HCT116 (cell line): ENCODE measurements around the gene CHRNG. TPM values are rescaled to one million over a fixed set of nuclear protein-coding genes. Genes with fewer than 3 reads are reported as not detected.
"Not testable (repeated sequence)": the region's sequence is repeated elsewhere in the genome, so short reads cannot be mapped to it uniquely, and the experiment has no call there.

Experiments
- ATAC-seq: fragments of 200-7000 bp; cut with Tn5 transposase; 2 replicates; pipeline ENCODE4 v1.9.1; 2020; ENCODE audit warnings: mild to moderate bottlenecking, moderate library complexity
- BruUV-seq: library from RNA; stranded (reverse); fragments of 400-500 nt; replicated peaks from 2 replicates; lab custom pipeline; 2021; lab: Mats Ljungman, UMichigan
- CTCF ChIA-PET: fragments of 300-600 bp; sonication (Branson Sonifier 250); formaldehyde crosslinking; loops from one replicate; lab custom pipeline; 2021; ENCODE audit warnings: antibody characterized with exemption; lab: Charles Lee
- POLR2A ChIA-PET: fragments of 300-600, 350-600 bp; sonication (Branson Sonifier 250); formaldehyde crosslinking; loops from one replicate; lab custom pipeline; 2021; ENCODE audit warnings: antibody characterized with exemption; lab: Charles Lee
- RAD21 ChIA-PET, 2 experiments: fragments of 300-600 bp; sonication (Branson Sonifier 250); formaldehyde crosslinking; loops; one replicate each; lab custom pipeline; 2023; ENCODE audit warnings: low total read pairs in 2 of 2; ENCODE audit not compliant: uncharacterized antibody in 2 of 2, unreplicated experiment in 2 of 2, low non-redundant PET in 1 of 2; lab: Charles Lee
- DNase-seq: peaks from one replicate; pipeline ENCODE4 v3.0.0-alpha.2; 2010; ENCODE audit warnings: low read depth, low spot score
- H2AFZ ChIP-seq: fragments of 200-600 bp; shearing (Covaris generic), sonication (generic); 2 replicates; pipeline ENCODE4 v1.6.1; 2017; ENCODE audit warnings: low read depth, mixed run types, mixed read lengths, antibody characterized with exemption, low read length; ENCODE audit not compliant: poor library complexity, severe bottlenecking
- H3K27ac ChIP-seq: 2 replicates; pipeline ENCODE4 v1.5.1; 2012; ENCODE audit warnings: low read depth, low read length
- H3K27me3 ChIP-seq: fragments of 200-600 bp; sonication (generic); 2 replicates; pipeline ENCODE4 v1.6.1; 2016; ENCODE audit warnings: mixed run types, low read length, mixed read lengths; ENCODE audit not compliant: insufficient read depth
- H3K36me3 ChIP-seq, 2 experiments: fragments of 200-500 bp in 1 of 2; fragments of 200-600 bp in 1 of 2; sonication (Bioruptor generic) in 1 of 2; sonication (generic) in 1 of 2; 2 replicates each; pipeline versions ENCODE4 v1.5.1 to v1.6.1; 2014 to 2016; ENCODE audit warnings: low read length in 2 of 2, inconsistent platforms in 1 of 2, mixed read lengths in 1 of 2, mixed run types in 1 of 2; ENCODE audit not compliant: insufficient read depth in 2 of 2, control insufficient read depth in 1 of 2
- H3K4me1 ChIP-seq, 2 experiments: fragments of 200-600 bp in 1 of 2; sonication (generic) in 1 of 2; 2 replicates each; pipeline versions ENCODE4 v1.5.1 to v1.6.1; 2012 to 2017; ENCODE audit warnings: low read length in 2 of 2, inconsistent platforms in 1 of 2, mild to moderate bottlenecking in 1 of 2, mixed read lengths in 1 of 2, mixed run types in 1 of 2, moderate library complexity in 1 of 2; ENCODE audit not compliant: insufficient read depth in 2 of 2, control insufficient read depth in 1 of 2
- H3K4me2 ChIP-seq: fragments of 200-600 bp; sonication (generic); 2 replicates; pipeline ENCODE4 v1.6.1; 2017; ENCODE audit warnings: mixed run types, low read length, mixed read lengths
- H3K4me3 ChIP-seq, 2 experiments: fragments of 200-600 bp in 1 of 2; sonication (generic) in 1 of 2; replicated peaks in 1 of 2; 2 replicates each; pipeline ENCODE4 v1.5.1; 2011 to 2016; ENCODE audit warnings: low read length in 2 of 2, control low read depth in 1 of 2, low read depth in 1 of 2, mild to moderate bottlenecking in 1 of 2, mixed read lengths in 1 of 2, mixed run types in 1 of 2
- H3K79me2 ChIP-seq: fragments of 200-600 bp; sonication (generic); 2 replicates; pipeline ENCODE4 v1.6.1; 2017; ENCODE audit warnings: mild to moderate bottlenecking, mixed run types, low read length, moderate library complexity, mixed read lengths; ENCODE audit not compliant: insufficient read depth
- H3K9ac ChIP-seq: fragments of 200-600 bp; sonication (generic); 2 replicates; pipeline ENCODE4 v1.6.1; 2016; ENCODE audit warnings: low read length, mixed read lengths
- H3K9me2 ChIP-seq: fragments of 200-600 bp; sonication (generic), shearing (Covaris generic); 2 replicates; pipeline ENCODE4 v1.6.1; 2017; ENCODE audit warnings: mixed run types, mild to moderate bottlenecking, moderate library complexity; ENCODE audit not compliant: insufficient read depth
- H3K9me3 ChIP-seq, 2 experiments: fragments of 200-500 bp in 1 of 2; fragments of 200-600 bp in 1 of 2; sonication (Bioruptor generic) in 1 of 2; sonication (generic) in 1 of 2; 2 replicates each; pipeline ENCODE4 v1.6.1; 2014 to 2017; ENCODE audit warnings: low read length in 2 of 2, mixed read lengths in 2 of 2, inconsistent platforms in 1 of 2, low read depth in 1 of 2, mild to moderate bottlenecking in 1 of 2, mixed run types in 1 of 2, moderate library complexity in 1 of 2; ENCODE audit not compliant: control insufficient read depth in 1 of 2, insufficient read depth in 1 of 2
- H4K20me1 ChIP-seq: fragments of 200-600 bp; sonication (generic), shearing (Covaris generic); 2 replicates; pipeline ENCODE4 v1.6.1; 2017; ENCODE audit warnings: mixed run types, mild to moderate bottlenecking, moderate library complexity; ENCODE audit not compliant: insufficient read depth
- EZH2phosphoT487 ChIP-seq: fragments of 200-600 bp; IDR thresholded peaks from 2 replicates; pipeline ENCODE4 v1.6.1; 2018; ENCODE audit warnings: antibody characterized with exemption, borderline replicate concordance
- SIN3A ChIP-seq: IDR thresholded peaks from 2 replicates; pipeline ENCODE4 v1.6.1; 2012; ENCODE audit warnings: low read depth
- ZNF274 ChIP-seq: fragments of 200-500 bp; sonication (Bioruptor generic); IDR thresholded peaks from 2 replicates; pipeline ENCODE4 v1.6.1; 2014; ENCODE audit warnings: mild to moderate bottlenecking, low read depth, low read length, inconsistent platforms
- intact Hi-C: fragments of 100-400 bp; cut with micrococcal nuclease; formaldehyde crosslinking; loops from 2 replicates; pipeline ENCODE4 v1.10.0; 2022
- total RNA-seq: library from RNA; stranded (reverse); gene quantifications from one replicate; pipeline ENCODE4 v1.2.1, GENCODE V29; 2021; ENCODE audit not compliant: unreplicated experiment
- TF ChIP-seq, protein P1 (sequence below): IDR thresholded peaks from 2 replicates; pipeline ENCODE4 v1.6.1; 2011; ENCODE audit warnings: mild to moderate bottlenecking, low read length, moderate library complexity; ENCODE audit not compliant: insufficient replicate concordance; ENCODE audit errors: extremely low read depth

Gene CHRNG
- total RNA-seq, 1 experiment from 2014 or later: not detected

DNA sequence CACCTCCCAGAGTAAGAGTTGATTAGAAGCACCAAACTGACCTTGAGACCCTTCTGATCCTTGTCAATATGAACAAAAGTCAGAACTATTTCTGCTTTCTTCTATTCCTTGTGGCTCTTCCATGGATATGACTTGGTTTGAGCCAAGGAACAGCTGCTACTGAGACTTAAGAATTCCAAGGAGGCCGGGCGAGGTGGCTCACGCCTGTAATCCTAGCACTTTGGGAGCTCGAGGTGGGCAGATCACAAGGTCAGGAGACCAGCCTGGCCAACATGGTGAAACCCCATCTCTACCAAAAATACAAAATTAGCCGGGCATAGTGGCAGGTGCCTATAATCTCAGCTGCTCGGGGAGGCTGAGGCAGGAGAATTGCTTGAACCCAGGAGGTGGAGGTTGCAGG, 31.0 kb downstream of the CHRNG start:
- DNase-seq, H3K9ac ChIP-seq, H3K79me2 ChIP-seq, H3K27me3 ChIP-seq, H4K20me1 ChIP-seq, H2AFZ ChIP-seq, H3K27ac ChIP-seq, RAD21 ChIA-PET, H3K4me3 ChIP-seq, intact Hi-C loops, BruUV-seq, ATAC-seq, H3K9me3 ChIP-seq, CTCF ChIA-PET, H3K4me2 ChIP-seq, H3K9me2 ChIP-seq: not testable (repeated sequence)
- peaks cover 13 to 37% of the 10 kb centered on the region in 2 experiments; a peak in 3 of 4 replicates for H3K36me3 ChIP-seq
- POLR2A ChIA-PET: interaction anchor here (0.6 kb wide), 1 partner anchor 161 kb away, joined by 3 read pairs; no protein-coding TSS in a partner anchor
- H3K4me1 ChIP-seq: peaks cover 15 to 23% of the 10 kb centered on the region in 2 experiments

DNA sequence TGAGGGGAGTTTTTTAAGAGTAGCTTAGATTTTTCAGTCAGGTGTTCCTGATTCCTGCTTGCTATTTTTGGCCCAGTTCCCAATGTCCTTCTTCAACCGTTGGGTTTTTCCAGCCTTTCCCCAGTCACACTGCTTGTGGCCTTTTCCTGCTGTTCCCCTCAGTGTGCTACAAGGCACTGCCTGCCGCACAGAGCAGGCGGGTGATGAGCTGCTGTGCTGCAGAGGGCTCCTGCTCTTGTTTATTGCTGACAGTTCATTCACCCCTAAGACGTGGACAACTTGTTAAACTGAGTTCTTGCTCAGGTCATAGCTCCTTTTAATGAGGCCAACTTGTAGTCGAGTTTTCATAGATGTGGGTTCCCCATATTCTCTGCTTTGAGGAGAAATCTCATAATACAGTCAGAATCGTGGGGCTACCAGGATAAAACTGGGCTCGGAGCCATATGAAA, 31.6 kb downstream of the CHRNG start:
- CTCF ChIA-PET: no interaction called here
- Histone ChIP-seq H3K9me2 (no peaks in the 10 kb centered on the region), H3K4me2 (no peak overlapping the region), H3K9ac (no peak overlapping the region), H3K27me3 (no peaks in the 10 kb centered on the region), H3K4me1 (peaks cover 15 to 23% of the 10 kb centered on the region in 2 experiments), H3K27ac (no peak overlapping the region), H3K9me3 (no peaks in the 10 kb centered on the region), H2AFZ (no peak overlapping the region), H4K20me1 (no peaks in the 10 kb centered on the region), H3K4me3 (no peak overlapping the region), H3K79me2 (no peaks in the 10 kb centered on the region), H3K36me3 (peaks cover 13 to 37% of the 10 kb centered on the region in 2 experiments; a peak in 3 of 4 replicates)
- BruUV-seq: no TSS peak
- DNase-seq (no peak), ATAC-seq (no peak)
- RAD21 ChIA-PET: no interaction called here
- POLR2A ChIA-PET: no interaction called here
- intact Hi-C loops: no loop called here
- no peak for TF ChIP-seq SIN3A
- no peak for TF ChIP-seq EZH2phosphoT487
- TF ChIP-seq, protein P1, sequence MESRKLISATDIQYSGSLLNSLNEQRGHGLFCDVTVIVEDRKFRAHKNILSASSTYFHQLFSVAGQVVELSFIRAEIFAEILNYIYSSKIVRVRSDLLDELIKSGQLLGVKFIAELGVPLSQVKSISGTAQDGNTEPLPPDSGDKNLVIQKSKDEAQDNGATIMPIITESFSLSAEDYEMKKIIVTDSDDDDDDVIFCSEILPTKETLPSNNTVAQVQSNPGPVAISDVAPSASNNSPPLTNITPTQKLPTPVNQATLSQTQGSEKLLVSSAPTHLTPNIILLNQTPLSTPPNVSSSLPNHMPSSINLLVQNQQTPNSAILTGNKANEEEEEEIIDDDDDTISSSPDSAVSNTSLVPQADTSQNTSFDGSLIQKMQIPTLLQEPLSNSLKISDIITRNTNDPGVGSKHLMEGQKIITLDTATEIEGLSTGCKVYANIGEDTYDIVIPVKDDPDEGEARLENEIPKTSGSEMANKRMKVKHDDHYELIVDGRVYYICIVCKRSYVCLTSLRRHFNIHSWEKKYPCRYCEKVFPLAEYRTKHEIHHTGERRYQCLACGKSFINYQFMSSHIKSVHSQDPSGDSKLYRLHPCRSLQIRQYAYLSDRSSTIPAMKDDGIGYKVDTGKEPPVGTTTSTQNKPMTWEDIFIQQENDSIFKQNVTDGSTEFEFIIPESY: no peak
- TF ChIP-seq ZNF274: no peak
